HEK293 (cell line): ENCODE data around the gene VEGFC.

ENCODE experiments used
- CTCF ChIA-PET: fragments of 350-600 bp; formaldehyde crosslinking; extraction: SDS; loops from one replicate; lab custom pipeline; 2021; ENCODE audit warnings: antibody characterized with exemption; lab: Yijun Ruan, JAX
- POLR2A ChIA-PET: fragments of 300-600 bp; formaldehyde crosslinking; extraction: SDS; loops from one replicate; lab custom pipeline; 2020; ENCODE audit warnings: antibody characterized with exemption, inconsistent platforms; lab: Yijun Ruan, JAX
- H3K27ac ChIP-seq: fragments of 200-500 bp; sonication (Bioruptor generic); 2 replicates; pipeline ENCODE4 v1.5.1; 2014; ENCODE audit warnings: low read depth, low read length, control low read depth, inconsistent platforms; ENCODE audit errors: extremely low read depth
- H3K36me3 ChIP-seq, 2 experiments: fragments of 200-500 bp in 1 of 2; sonication (Bioruptor generic) in 1 of 2; 1 replicate in 1 of 2; 2 replicates in 1 of 2; pipeline ENCODE4 v1.5.1; 2014 to 2017; ENCODE audit warnings: inconsistent platforms in 2 of 2, low read length in 2 of 2; ENCODE audit not compliant: control insufficient read depth in 2 of 2, insufficient read depth in 1 of 2
- H3K4me1 ChIP-seq: fragments of 200-500 bp; sonication (Bioruptor generic); 2 replicates; pipeline ENCODE4 v1.5.1; 2014; ENCODE audit warnings: mild to moderate bottlenecking, low read length, inconsistent platforms; ENCODE audit not compliant: control insufficient read depth, insufficient read depth
- H3K4me3 ChIP-seq: 2 replicates; pipeline ENCODE4 v1.5.1; 2011; ENCODE audit warnings: low read depth, mild to moderate bottlenecking, control low read depth, low read length, moderate library complexity
- H3K9me3 ChIP-seq: fragments of 200-500 bp; sonication (Bioruptor generic); 2 replicates; pipeline ENCODE4 v1.5.1; 2014; ENCODE audit warnings: low read depth, low read length, inconsistent platforms; ENCODE audit not compliant: control insufficient read depth, insufficient read depth
- ATF2 ChIP-seq: fragments of 450-650 bp; formaldehyde crosslinking; IDR thresholded peaks from 2 replicates; pipeline ENCODE4 v1.5.1; 2016; ENCODE audit warnings: missing biosample characterization, missing genetic modification characterization, low read depth
- BCL11B ChIP-seq: fragments of 450-650 bp; formaldehyde crosslinking; IDR thresholded peaks from 2 replicates; pipeline ENCODE4 v1.5.1; 2016; ENCODE audit warnings: low read depth, missing biosample characterization, missing genetic modification characterization
- ELK4 ChIP-seq: IDR thresholded peaks from 2 replicates; pipeline ENCODE4 v1.6.1; 2011; ENCODE audit warnings: mild to moderate bottlenecking, low read depth, low read length, borderline replicate concordance
- GFI1B ChIP-seq: fragments of 450-650 bp; formaldehyde crosslinking; IDR thresholded peaks from 2 replicates; pipeline ENCODE4 v1.5.1; 2016; ENCODE audit warnings: missing biosample characterization, missing genetic modification characterization
- HOXA7 ChIP-seq: sonication (generic); formaldehyde crosslinking; IDR thresholded peaks from 2 replicates; pipeline ENCODE4 v1.8.1; 2022; ENCODE audit warnings: missing genetic modification reagents, borderline replicate concordance
- MYNN ChIP-seq: fragments of 450-650 bp; formaldehyde crosslinking; IDR thresholded peaks from 2 replicates; pipeline ENCODE4 v1.5.1; 2016; ENCODE audit warnings: missing biosample characterization, missing genetic modification characterization, borderline replicate concordance
- PRDM2 ChIP-seq: fragments of 450-650 bp; formaldehyde crosslinking; IDR thresholded peaks from 2 replicates; pipeline ENCODE4 v1.5.1; 2016; ENCODE audit warnings: missing biosample characterization, missing genetic modification characterization, borderline replicate concordance
- WT1 ChIP-seq: fragments of 450-650 bp; formaldehyde crosslinking; IDR thresholded peaks from 2 replicates; pipeline ENCODE4 v1.5.1; 2016; ENCODE audit warnings: missing biosample characterization, missing genetic modification characterization
- YY1 ChIP-seq: fragments of 450-650 bp; formaldehyde crosslinking; IDR thresholded peaks from 2 replicates; pipeline ENCODE4 v1.5.1; 2018; ENCODE audit warnings: missing biosample characterization, missing genetic modification characterization
- ZBTB26 ChIP-seq: fragments of 450-650 bp; formaldehyde crosslinking; optimal IDR thresholded peaks from 2 replicates; pipeline ENCODE3; 2016; ENCODE audit warnings: missing biosample characterization, mild to moderate bottlenecking, missing genetic modification characterization
- ZNF433 ChIP-seq: fragments of 450-650 bp; formaldehyde crosslinking; IDR thresholded peaks from 2 replicates; pipeline ENCODE4 v1.5.1; 2016; ENCODE audit warnings: missing biosample characterization, missing genetic modification characterization, low read depth
- ZNF449 ChIP-seq: fragments of 450-650 bp; formaldehyde crosslinking; IDR thresholded peaks from 2 replicates; pipeline ENCODE4 v1.5.1; 2017; ENCODE audit warnings: missing biosample characterization, mild to moderate bottlenecking, missing genetic modification characterization, moderate library complexity
- ZNF473 ChIP-seq: fragments of 450-650 bp; formaldehyde crosslinking; IDR thresholded peaks from 2 replicates; pipeline ENCODE4 v1.5.1; 2017; ENCODE audit warnings: missing biosample characterization, missing genetic modification characterization
- ZNF701 ChIP-seq: fragments of 450-650 bp; formaldehyde crosslinking; IDR thresholded peaks from 2 replicates; pipeline ENCODE4 v1.5.1; 2016; ENCODE audit warnings: missing biosample characterization, missing genetic modification characterization
- ZNF776 ChIP-seq: fragments of 450-650 bp; formaldehyde crosslinking; IDR thresholded peaks from 2 replicates; pipeline ENCODE4 v1.5.0; 2017; ENCODE audit warnings: missing biosample characterization, missing genetic modification characterization, borderline replicate concordance
- ZNF791 ChIP-seq: fragments of 450-650 bp; formaldehyde crosslinking; IDR thresholded peaks from 2 replicates; pipeline ENCODE4 v1.5.1; 2016; ENCODE audit warnings: missing biosample characterization, missing genetic modification characterization

The VEGFC gene

GRCh38 chr4:176795441-176795840 is 2.7 kb upstream of the VEGFC start (continued):
- TF ChIP-seq ZBTB26 (tag by site-specific recombination) = no peak
- no peak for TF ChIP-seq ZNF701 (tag by site-specific recombination)
- no peak for TF ChIP-seq HOXA7
- TF ChIP-seq BCL11B (tag by site-specific recombination) = no peak
- TF ChIP-seq ZNF473 (tag by site-specific recombination) = no peak
- TF ChIP-seq PRDM2 (tag by site-specific recombination) = no peak

- CTCF ChIA-PET = no interaction called here
- H3K27ac ChIP-seq = no peak overlapping the region
- H3K36me3 ChIP-seq = no peaks in the 10 kb centered on the region
- H3K4me1 ChIP-seq = 0 out of 2 replicates have a peak, but pooled peaks cover 3% of the 10 kb centered on the region
- TF ChIP-seq WT1 (tag by site-specific recombination) (no peak), YY1 (tag by site-specific recombination) (no peak), ATF2 (tag by site-specific recombination) (no peak), ZNF433 (no peak), GFI1B (tag by site-specific recombination) (no peak), MYNN (tag by site-specific recombination) (no peak), ZNF791 (tag by site-specific recombination) (no peak)
- TF ChIP-seq, all 188 proteins: peak for 0
- no peak overlapping the region for H3K4me3 ChIP-seq
- H3K9me3 ChIP-seq = no peaks in the 10 kb centered on the region
- POLR2A ChIA-PET = no interaction called here
These were observed 1.9 kb upstream of the VEGFC start for GRCh38 chr4:176794651-176795050.

- H3K27ac ChIP-seq = no peak overlapping the region
- CTCF ChIA-PET = interaction anchor here (0.9 to 1.7 kb wide), 2 partner anchors 10 to 253 kb away, joined by 3 read pairs; no protein-coding TSS in a partner anchor
- POLR2A ChIA-PET = no interaction called here
These were observed 1.4 kb upstream of the VEGFC start for GRCh38 chr4:176794151-176794550.

More at GRCh38 chr4:176794151-176794550, 1.4 kb upstream of the VEGFC start:
- TF ChIP-seq ZNF449 (tag by site-specific recombination) (no peak), ZNF776 (tag by site-specific recombination) (no peak), ELK4 (no peak)
- H3K4me3 ChIP-seq = no peak overlapping the region
- H3K9me3 ChIP-seq = no peaks in the 10 kb centered on the region
- H3K4me1 ChIP-seq = 0 out of 2 replicates have a peak, but pooled peaks cover 3% of the 10 kb centered on the region
- H3K36me3 ChIP-seq = no peaks in the 10 kb centered on the region
